HPDE6-E6E7 (cell line): ENCODE data around the gene TMEM87B.
A peak's percentile ranks its signal among the peaks of the same experiment; 100 is the strongest.
"Not testable (repeated sequence)": the region's sequence is repeated elsewhere in the genome, so short reads cannot be mapped to it uniquely, and the experiment has no call there.

Source experiments
- DNase-seq: peaks from one replicate; pipeline ENCODE4 v3.0.0; 2011; ENCODE audit warnings: missing footprints; ENCODE audit errors: extremely low spot score

TMEM87B gene

GRCh38 chr2:112033600-112033999 is 21.5 kb upstream of the TMEM87B start:
- no peak for DNase-seq

- no peak for DNase-seq
These were observed 20.1 kb upstream of the TMEM87B start for GRCh38 chr2:112034924-112035323.

GRCh38 chr2:112035786-112036185 is 19.3 kb upstream of the TMEM87B start:
- no peak for DNase-seq

- DNase-seq, result not testable (repeated sequence)
These were observed 15.5 kb upstream of the TMEM87B start for GRCh38 chr2:112039556-112039955.

- DNase-seq, result not testable (repeated sequence)
These were observed 15.0 kb upstream of the TMEM87B start for GRCh38 chr2:112040066-112040465.

GRCh38 chr2:112041460-112041859 is 13.6 kb upstream of the TMEM87B start:
- DNase-seq, result not testable (repeated sequence)

- DNase-seq, result no peak
These were observed 9.5 kb upstream of the TMEM87B start for GRCh38 chr2:112045446-112046014.

GRCh38 chr2:112046231-112046630 is 8.8 kb upstream of the TMEM87B start:
- no peak for DNase-seq

GRCh38 chr2:112047537-112048235 is 7.4 kb upstream of the TMEM87B start:
- DNase-seq, result no peak

- DNase-seq, result no peak
These were observed 6.9 kb upstream of the TMEM87B start for GRCh38 chr2:112048236-112048592.

- no peak for DNase-seq
These were observed 6.2 kb upstream of the TMEM87B start for GRCh38 chr2:112048887-112049286.

GRCh38 chr2:112050316-112050715 is 4.8 kb upstream of the TMEM87B start:
- no peak for DNase-seq

- peak; percentile 80 for DNase-seq
These were observed 887 bp upstream of the TMEM87B start for GRCh38 chr2:112053917-112054846.

- DNase-seq, result no peak
These were observed 909 bp downstream of the TMEM87B start for GRCh38 chr2:112055730-112056625.

- no peak for DNase-seq
These were observed 1.5 kb downstream of the TMEM87B start for GRCh38 chr2:112056626-112056987.

- DNase-seq, result no peak
These were observed 4.6 kb downstream of the TMEM87B start for GRCh38 chr2:112059671-112060070.

GRCh38 chr2:112061299-112061698 is 6.2 kb downstream of the TMEM87B start:
- DNase-seq, result no peak

GRCh38 chr2:112061840-112062239 is 6.8 kb downstream of the TMEM87B start:
- DNase-seq, result no peak

- DNase-seq, result no peak
These were observed 7.8 kb downstream of the TMEM87B start for GRCh38 chr2:112062894-112063293.

GRCh38 chr2:112065486-112065885 is 10.4 kb downstream of the TMEM87B start:
- no peak for DNase-seq

GRCh38 chr2:112065966-112066365 is 10.9 kb downstream of the TMEM87B start:
- no peak for DNase-seq

- not testable (repeated sequence) for DNase-seq
These were observed 14.7 kb downstream of the TMEM87B start for GRCh38 chr2:112069794-112070193.
